Upper lobe of left lung (tissue), 4 donors: Measurements from ENCODE around the gene ECHDC3.

ENCODE experiments used
- EP300 ChIP-seq, 4 donors: sonication (generic); formaldehyde crosslinking; IDR thresholded peaks; one replicate each; pipeline ENCODE4 v1.5.1; 2017; ENCODE audit warnings: antibody characterized with exemption in 4 of 4, control low read depth in 2 of 4
- POLR2A ChIP-seq, 4 donors: fragments of 450-650 bp; IDR thresholded peaks; one replicate each; pipeline ENCODE4 v1.5.1; 2016 to 2017; ENCODE audit warnings: antibody characterized with exemption in 4 of 4, mild to moderate bottlenecking in 2 of 4
- TF ChIP-seq, protein P1 (sequence below), 6 experiments: fragments of 450-650 bp in 4 of 6; fragments of 200-600 bp in 2 of 6; sonication (generic) in 2 of 6; IDR thresholded peaks; one replicate each; pipeline ENCODE4 v1.5.1; 2016 to 2019; ENCODE audit warnings: antibody characterized with exemption in 6 of 6

- TF ChIP-seq POLR2A (IDR thresholded peaks at IDR 0.05) (no peak), EP300 (IDR thresholded peaks at IDR 0.05) (no peak)
- TF ChIP-seq, protein P1, sequence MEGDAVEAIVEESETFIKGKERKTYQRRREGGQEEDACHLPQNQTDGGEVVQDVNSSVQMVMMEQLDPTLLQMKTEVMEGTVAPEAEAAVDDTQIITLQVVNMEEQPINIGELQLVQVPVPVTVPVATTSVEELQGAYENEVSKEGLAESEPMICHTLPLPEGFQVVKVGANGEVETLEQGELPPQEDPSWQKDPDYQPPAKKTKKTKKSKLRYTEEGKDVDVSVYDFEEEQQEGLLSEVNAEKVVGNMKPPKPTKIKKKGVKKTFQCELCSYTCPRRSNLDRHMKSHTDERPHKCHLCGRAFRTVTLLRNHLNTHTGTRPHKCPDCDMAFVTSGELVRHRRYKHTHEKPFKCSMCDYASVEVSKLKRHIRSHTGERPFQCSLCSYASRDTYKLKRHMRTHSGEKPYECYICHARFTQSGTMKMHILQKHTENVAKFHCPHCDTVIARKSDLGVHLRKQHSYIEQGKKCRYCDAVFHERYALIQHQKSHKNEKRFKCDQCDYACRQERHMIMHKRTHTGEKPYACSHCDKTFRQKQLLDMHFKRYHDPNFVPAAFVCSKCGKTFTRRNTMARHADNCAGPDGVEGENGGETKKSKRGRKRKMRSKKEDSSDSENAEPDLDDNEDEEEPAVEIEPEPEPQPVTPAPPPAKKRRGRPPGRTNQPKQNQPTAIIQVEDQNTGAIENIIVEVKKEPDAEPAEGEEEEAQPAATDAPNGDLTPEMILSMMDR (IDR thresholded peaks at IDR 0.05): no peak
These were observed 62.2 kb downstream of the ECHDC3 start for GRCh38 chr10:11804336-11804735.
